NCI-H748 (cell line): ENCODE data around the gene TMEM169.
A peak's percentile ranks its signal among the peaks of the same experiment; 100 is the strongest.

Experiments
- DNase-seq: peaks from one replicate; lab custom pipeline; 2025; ENCODE audit not compliant: unreplicated experiment; lab: John Stamatoyannopoulos, UW

TMEM169 gene

DNA sequence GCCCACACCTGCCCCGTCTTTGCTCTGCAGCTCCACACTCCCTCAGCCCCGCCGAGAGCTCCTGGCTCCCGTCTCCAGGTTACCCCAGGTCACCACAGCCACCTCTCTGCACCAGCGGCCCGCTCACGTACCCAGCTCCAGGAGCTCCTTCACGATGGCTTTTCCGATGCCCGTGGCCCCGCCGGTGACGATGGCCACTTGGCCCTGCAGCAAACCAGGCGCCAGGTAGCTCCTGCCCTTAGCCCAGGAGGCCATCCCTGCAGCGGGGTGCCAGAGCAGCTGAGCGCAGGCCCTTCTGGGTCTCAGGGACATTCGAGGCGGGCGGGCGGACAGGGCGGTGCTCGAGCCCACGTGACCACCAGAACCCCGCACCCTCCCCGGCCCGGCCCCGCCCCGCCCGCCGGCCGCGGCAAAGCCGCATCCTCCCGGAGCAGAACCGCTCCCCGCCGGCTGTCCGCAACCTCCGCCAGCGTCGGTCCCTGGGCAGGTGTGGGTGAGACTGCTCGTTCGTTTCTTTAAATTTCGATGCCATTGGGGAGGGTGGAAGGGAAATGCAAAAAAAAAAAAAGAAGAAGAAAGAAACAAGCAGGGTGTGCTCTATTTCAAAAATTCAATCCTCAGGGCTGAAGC, at the start of gene TMEM169, which contains the start of gene PECR:
Gene TMEM169, plus strand, starts transcription at position 433 of the 630 bp plus-strand sequence. CDS start 14,045 bp downstream, outside the sequence.
Gene PECR, minus strand, starts transcription at position 323 of the 630 bp plus-strand sequence. Its CDS starts 68 bp downstream, at position 255.
- DNase-seq = peak; percentile 91

DNA sequence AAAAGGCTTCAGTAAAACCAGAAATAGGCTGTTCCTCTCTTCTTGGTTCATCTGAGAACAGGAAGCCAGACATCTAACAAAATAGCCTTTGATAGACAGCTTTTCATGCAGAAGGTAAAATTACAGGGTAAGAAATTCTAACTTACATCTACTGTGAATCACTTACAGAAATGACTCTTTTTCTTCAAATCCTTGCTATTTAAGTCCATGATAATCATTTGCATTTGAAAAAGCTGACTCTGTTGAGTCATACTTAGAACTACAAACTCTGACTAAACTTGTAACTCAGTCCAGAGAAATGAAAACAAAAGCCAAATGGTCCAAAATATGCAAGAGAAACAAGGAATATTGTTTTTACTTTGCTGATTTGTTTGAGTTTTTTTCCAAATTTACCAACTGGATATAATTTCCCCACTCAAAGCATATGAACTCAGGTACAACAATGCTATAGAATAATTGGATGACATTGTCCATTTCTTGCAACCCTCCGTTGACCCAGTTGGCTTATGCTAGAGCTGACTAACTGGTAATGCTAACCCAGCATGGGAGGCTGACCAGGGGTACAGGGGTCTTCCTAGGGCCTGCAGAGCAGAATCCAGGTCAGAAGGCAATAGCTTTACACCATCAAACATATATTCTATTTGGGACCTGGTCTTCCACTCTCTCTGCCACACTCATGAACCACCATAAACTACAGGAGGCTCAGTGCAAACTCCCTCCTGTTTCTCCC, 49.6 kb upstream of the TMEM169 start:
- DNase-seq = no peak

DNA sequence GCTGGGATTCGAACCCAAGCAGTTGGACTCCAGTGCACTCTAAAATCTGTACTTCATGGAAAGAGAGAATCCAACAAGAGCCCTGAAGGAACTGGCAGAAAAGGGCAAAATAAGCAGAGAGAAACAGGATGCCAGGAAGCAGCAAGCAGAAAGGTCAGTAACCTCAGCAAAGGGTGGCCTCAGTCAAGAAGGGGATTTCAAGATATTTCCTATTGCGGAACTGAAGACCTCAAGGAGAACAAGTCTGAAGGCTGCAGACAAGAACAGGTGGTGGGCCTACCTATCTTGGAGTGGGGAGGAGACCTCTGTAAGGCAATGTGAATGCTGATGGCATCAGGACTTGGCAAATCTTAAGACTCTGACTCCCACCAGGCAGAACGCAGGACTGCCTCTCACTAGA, 48.3 kb upstream of the TMEM169 start:
- DNase-seq = no peak

GRCh38 chr2:216034065-216034464, 47.7 kb upstream of the TMEM169 start:
- peak; percentile 58 for DNase-seq

DNA sequence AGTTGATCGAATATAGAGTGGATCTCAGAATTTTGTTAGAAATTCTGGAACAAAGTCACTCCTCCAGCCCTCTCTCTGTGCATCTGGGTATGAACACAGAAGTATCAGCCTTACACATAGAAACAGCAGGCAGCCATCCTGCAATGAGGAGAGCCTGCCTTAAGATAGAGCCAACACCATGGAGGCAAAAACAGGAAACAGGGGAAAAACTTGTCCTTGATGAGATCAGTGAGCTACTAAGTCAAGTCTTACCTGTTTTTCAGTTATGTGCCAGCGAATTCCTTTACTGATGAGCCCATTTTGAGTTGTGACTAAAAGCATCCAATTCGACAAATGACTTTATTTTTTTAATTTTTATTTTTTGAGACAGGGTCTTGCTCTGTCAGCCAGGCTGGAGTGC, 41.8 kb upstream of the TMEM169 start:
- DNase-seq = no peak

- DNase-seq = no peak
Measured at GRCh38 chr2:216041438-216041837, 40.3 kb upstream of the TMEM169 start.

DNA sequence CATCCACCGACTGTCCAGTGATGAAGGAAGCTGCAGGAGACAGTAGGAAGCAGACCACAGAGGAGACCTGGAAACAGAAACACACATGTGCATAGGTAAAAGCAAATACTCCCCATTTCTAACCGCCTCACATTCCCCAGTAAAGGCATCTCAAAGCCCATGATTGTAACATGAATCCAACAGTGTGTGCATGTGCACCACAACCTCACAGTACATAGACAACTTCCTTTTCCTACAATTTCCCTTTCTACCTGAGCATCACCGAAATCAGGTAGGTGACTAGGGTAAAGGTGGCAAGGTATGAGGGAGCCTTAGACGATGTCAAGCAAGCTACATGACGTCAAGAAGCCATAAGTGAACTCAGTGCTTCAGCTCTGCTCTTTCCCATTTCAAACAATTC, 37.8 kb upstream of the TMEM169 start:
- no peak for DNase-seq

DNA sequence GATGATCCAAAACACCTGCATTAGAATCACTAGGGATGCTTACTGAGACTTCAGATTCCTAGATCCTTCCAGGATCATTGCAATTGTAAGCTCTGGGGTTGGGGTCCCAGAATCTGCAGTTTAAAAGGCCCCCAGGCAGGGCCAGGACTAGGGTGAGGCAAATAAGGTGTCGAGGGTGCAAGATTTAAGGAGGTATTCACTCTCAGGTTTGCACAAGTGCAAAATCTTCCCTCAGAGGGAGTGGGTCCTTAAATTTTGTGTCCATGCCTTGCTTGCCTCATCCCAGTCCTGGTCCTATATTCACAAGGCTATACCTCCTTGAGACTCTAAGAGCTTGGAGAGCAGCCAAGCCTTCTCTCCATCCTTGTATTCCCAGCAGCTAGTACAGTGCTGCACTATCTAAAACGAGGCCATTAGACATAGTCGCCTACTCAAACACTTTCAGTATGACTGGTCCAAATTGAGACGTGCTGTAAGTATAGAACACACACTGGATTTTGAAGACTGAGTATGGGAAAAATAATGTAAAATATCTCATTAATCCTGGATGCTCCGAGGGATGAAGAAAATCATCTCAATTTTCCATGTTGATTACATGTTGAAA, 36.7 kb upstream of the TMEM169 start:
- DNase-seq = no peak

DNA sequence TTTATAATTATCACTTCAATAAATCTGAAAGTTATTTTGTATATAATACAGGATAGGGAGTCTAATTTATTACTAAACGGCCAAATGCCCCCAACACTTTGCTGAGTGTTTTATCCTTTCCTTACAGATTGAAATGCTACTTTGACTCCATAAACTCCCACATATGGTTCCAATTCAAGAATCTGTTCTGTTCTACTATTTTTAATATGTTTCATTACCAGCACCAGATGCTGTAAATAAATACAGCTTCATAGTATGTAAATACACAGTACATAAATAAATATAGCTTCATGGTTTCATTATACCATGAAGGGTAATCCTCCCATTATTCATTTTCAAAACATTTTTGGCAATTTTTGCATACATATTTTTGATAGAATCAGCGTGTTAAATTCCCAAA, 34.3 kb upstream of the TMEM169 start:
- no peak for DNase-seq

DNA sequence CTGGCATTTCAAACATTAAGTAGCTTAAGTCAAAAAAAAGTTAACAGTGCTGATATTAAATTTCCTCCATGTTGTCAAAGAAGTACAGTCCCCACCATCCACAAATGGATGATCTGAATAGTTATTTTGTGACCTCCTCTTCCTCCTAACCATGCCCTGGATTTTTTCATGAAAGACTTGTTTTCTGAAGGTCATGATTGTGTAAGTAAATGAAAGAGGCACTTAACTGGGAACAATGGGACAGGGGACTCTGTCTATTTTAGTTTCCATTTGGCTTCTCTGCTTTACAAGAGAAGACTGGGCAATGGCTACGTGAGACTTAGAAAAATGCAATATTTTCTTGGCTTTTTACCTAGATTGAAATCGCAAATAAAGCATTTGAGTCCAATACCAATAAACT, 32.3 kb upstream of the TMEM169 start:
- DNase-seq = no peak

DNA sequence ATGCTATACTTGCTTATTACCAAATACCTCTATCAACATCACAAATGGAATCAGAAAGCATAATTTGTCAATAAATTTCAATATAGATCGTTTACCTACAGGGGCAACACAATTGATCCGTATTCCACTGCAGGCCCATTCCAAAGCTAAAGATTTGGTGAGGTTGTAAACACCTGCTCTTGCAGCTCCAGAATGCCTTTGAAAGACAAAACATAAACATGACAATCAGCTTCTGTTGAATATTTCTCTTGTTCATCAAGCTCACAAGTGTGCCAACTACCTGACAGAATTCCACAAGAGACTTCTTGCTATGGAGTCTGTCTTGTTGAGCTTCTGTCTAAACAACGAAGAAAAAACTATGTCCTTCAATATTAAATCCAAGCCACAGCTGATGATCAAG, 30.4 kb upstream of the TMEM169 start:
- no peak for DNase-seq

- no peak for DNase-seq
Measured at GRCh38 chr2:216052420-216052819, 29.3 kb upstream of the TMEM169 start.

DNA sequence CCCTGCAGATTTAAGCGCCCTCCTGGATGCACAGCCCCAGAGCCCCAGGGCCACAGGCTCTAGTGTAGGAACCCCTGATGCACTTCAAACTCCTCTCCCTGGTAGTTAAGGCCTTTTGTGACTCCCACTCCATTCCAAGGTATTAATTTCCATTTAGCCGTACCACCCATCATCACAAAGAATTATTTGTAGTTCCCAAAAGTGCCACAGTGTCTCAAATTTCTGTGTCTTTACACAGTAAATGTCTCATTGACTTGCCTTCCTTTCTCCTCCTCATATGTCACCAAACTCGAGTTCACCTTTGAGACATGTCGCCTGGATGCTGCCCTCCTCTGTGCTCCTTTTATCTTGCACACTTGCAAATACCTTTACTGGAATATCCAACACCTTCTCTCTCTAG, 26.0 kb upstream of the TMEM169 start:
- DNase-seq = no peak

DNA sequence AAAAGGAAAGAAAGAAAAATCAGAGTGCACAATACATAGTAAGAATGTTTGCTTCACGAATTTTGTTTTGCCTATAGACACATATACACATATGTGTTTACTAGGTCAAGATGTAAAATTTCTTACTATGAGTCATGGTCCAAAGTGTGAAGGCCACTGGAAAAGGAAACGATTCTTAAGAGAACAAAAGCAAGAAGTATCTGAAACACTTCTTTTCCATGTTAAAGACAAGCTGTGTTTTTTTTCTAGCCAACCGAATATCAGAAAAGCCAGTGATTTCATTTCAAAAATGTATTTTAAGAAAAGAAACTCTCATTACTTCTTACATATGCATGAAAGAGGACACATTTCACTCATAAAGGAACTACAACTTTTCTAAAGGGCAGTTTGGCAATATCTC, 25.0 kb upstream of the TMEM169 start:
- DNase-seq = no peak

- DNase-seq = no peak
Measured at GRCh38 chr2:216057688-216058193, 24.0 kb upstream of the TMEM169 start.

- DNase-seq = peak; percentile 16
Measured at GRCh38 chr2:216059233-216059834, 22.4 kb upstream of the TMEM169 start.

DNA sequence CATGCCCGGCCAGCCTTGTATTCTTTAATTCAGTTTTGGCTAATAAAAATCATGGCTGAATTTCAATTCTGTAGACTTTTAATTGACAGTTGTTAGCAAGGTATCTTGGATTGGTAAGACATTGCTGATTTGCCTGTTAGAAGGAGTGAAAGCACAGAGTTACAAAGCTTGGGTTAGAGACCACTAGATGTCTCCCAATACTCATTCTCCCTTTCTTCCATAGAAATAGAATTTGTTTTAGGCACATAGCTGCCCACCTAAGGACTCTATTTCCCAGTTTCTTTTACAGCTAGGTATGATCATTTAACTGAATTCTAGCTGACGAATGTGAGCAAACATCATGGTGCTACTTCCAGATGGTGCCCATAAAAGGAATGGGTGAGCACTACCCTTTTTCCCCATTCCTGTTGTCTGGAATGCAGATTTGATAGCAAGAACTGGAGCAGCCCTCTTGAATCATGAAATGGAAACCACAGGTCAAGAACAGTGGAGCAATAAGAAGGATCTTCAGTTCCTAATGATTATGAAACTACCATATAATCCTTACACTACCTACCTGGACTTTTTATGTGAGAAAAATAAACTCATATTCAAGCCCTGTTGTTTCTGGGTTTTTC, 17.6 kb upstream of the TMEM169 start:
- DNase-seq = peak; percentile 10

DNA sequence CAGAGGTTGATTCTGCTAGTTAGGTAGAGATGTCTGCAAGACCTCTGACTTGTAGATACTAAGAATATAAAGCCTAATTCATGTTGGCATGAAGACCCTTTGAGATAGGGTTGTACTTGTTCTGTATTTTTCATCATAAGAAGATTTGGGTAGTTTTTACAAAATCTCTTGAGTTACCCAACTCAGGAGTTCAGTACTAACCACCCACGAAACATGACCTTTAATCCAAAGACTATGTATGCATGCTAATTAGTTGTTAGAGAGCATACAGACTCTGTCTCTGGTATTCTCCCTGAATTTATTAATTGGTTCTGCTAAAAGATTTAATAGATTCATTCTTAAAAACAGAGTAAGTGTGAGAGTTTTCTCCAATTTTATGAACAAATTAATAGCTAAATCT, 17.1 kb upstream of the TMEM169 start:
- no peak for DNase-seq

DNA sequence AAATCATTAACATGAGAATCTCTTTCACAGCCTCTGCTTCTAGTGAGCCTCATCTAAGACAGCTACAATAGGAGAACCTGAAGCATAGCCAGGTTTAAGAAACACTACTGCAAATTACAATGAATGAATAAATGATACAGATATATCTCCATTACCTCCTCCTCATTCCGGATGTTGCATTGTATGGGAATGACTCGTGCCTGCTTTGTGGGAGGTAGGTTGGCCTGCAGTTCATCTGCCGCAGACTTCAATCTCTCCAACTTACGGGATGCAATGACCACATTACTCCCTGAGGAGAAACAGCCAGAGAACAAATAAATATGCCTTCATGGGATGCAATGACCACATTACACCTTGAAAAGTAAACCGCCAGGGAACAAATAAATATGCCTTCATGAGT, 15.5 kb upstream of the TMEM169 start:
- no peak for DNase-seq

- DNase-seq = no peak
Measured at GRCh38 chr2:216069028-216069427, 12.7 kb upstream of the TMEM169 start.

DNA sequence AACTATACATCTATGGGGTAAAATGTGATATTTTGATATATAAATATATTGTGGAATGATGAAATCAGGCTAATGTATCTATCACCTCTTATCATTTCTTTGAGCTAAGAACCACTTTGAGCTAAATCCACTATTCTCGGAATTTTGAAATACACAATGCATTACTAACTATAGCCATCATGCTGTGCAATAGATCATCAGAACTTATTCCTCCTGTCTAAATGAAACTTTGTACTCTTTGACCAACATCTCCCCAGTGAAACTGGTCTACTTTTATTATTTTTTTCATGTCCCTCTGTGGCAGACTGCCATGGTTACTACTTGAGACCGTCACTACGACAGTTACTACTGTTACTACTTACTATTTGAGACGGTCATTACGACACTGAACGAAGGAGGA, 11.5 kb upstream of the TMEM169 start:
- no peak for DNase-seq
